Osteocyte (in vitro differentiated cells): ENCODE measurements around the gene GPX3. TPM values are rescaled to one million over a fixed set of nuclear protein-coding genes. Genes with fewer than 3 reads are reported as not detected.

ENCODE experiments used
- DNase-seq: peaks from one replicate; pipeline ENCODE4 v3.0.0; 2021; ENCODE audit warnings: mixed read lengths; ENCODE audit not compliant: unreplicated experiment; ENCODE audit errors: extremely low spot score
- H3K27ac Mint-ChIP-seq: one replicate; pipeline ENCODE4 v1.8.0; 2021; ENCODE audit warnings: mild to moderate bottlenecking, mixed read lengths; ENCODE audit not compliant: unreplicated experiment
- H3K27me3 Mint-ChIP-seq: one replicate; pipeline ENCODE4 v1.8.0; 2021; ENCODE audit warnings: mixed read lengths; ENCODE audit not compliant: unreplicated experiment
- H3K36me3 Mint-ChIP-seq: one replicate; pipeline ENCODE4 v1.8.0; 2021; ENCODE audit warnings: mixed read lengths; ENCODE audit not compliant: unreplicated experiment
- H3K4me1 Mint-ChIP-seq: one replicate; pipeline ENCODE4 v1.8.0; 2021; ENCODE audit warnings: mixed read lengths; ENCODE audit not compliant: unreplicated experiment
- H3K4me3 Mint-ChIP-seq: one replicate; pipeline ENCODE4 v1.8.0; 2021; ENCODE audit warnings: mild to moderate bottlenecking, moderate library complexity, mixed read lengths; ENCODE audit not compliant: unreplicated experiment
- H3K9me3 Mint-ChIP-seq: one replicate; pipeline ENCODE4 v1.8.0; 2021; ENCODE audit warnings: mixed read lengths; ENCODE audit not compliant: unreplicated experiment
- CTCF ChIP-seq: fragments of 200-600 bp; sonication (generic); IDR thresholded peaks from 2 replicates; pipeline ENCODE4 v1.5.0; 2021; ENCODE audit warnings: antibody characterized with exemption, mild to moderate bottlenecking, moderate library complexity
- total RNA-seq: library from RNA; stranded (reverse); gene quantifications from 2 replicates; pipeline ENCODE4 v1.2.1, GENCODE V29; 2021

Gene GPX3
- total RNA-seq, 1 donor from 2014 or later, result 1.1 TPM

GRCh38 chr5:151062405-151063141 lies 42.2 kb downstream of the GPX3 start:
- no peak overlapping the region for H3K4me3 Mint-ChIP-seq
- no peak overlapping the region for H3K27ac Mint-ChIP-seq
- TF ChIP-seq CTCF, result no peak
- H3K4me1 Mint-ChIP-seq, result peaks cover 26% of the 10 kb centered on the region
- H3K9me3 Mint-ChIP-seq, result no peaks in the 10 kb centered on the region
- peaks cover 25% of the 10 kb centered on the region for H3K36me3 Mint-ChIP-seq
- no peak for DNase-seq
- no peaks in the 10 kb centered on the region for H3K27me3 Mint-ChIP-seq

- no peak for TF ChIP-seq CTCF
- no peaks in the 10 kb centered on the region for H3K27me3 Mint-ChIP-seq
- peak overlapping the region; percentile 75 for H3K27ac Mint-ChIP-seq
- no peaks in the 10 kb centered on the region for H3K9me3 Mint-ChIP-seq
- H3K4me1 Mint-ChIP-seq, result peaks cover 33% of the 10 kb centered on the region
- DNase-seq, result no peak
- H3K4me3 Mint-ChIP-seq, result no peak overlapping the region
- H3K36me3 Mint-ChIP-seq, result peaks cover 25% of the 10 kb centered on the region
Measured at GRCh38 chr5:151063142-151063989, 43.0 kb downstream of the GPX3 start.

GRCh38 chr5:151064916-151065499 lies 44.6 kb downstream of the GPX3 start:
- DNase-seq, result no peak
- TF ChIP-seq CTCF, result no peak
- H3K9me3 Mint-ChIP-seq, result no peaks in the 10 kb centered on the region
- peaks cover 18% of the 10 kb centered on the region for H3K36me3 Mint-ChIP-seq
- no peaks in the 10 kb centered on the region for H3K27me3 Mint-ChIP-seq
- H3K4me3 Mint-ChIP-seq, result no peak overlapping the region
- H3K4me1 Mint-ChIP-seq, result peaks cover 39% of the 10 kb centered on the region
- no peak overlapping the region for H3K27ac Mint-ChIP-seq

GRCh38 chr5:151065609-151066008 lies 45.2 kb downstream of the GPX3 start:
- H3K4me3 Mint-ChIP-seq, result no peak overlapping the region
- no peak overlapping the region for H3K27ac Mint-ChIP-seq
- no peaks in the 10 kb centered on the region for H3K9me3 Mint-ChIP-seq
- no peak for TF ChIP-seq CTCF
- H3K4me1 Mint-ChIP-seq, result peaks cover 45% of the 10 kb centered on the region
- DNase-seq, result no peak
- H3K36me3 Mint-ChIP-seq, result peaks cover 15% of the 10 kb centered on the region
- H3K27me3 Mint-ChIP-seq, result no peaks in the 10 kb centered on the region

GRCh38 chr5:151066920-151067319 lies 46.5 kb downstream of the GPX3 start:
- H3K4me3 Mint-ChIP-seq, result no peak overlapping the region
- TF ChIP-seq CTCF, result no peak
- H3K36me3 Mint-ChIP-seq, result peaks cover 4% of the 10 kb centered on the region
- H3K27ac Mint-ChIP-seq, result no peak overlapping the region
- no peak for DNase-seq
- H3K27me3 Mint-ChIP-seq, result no peaks in the 10 kb centered on the region
- H3K9me3 Mint-ChIP-seq, result no peaks in the 10 kb centered on the region
- peaks cover 56% of the 10 kb centered on the region for H3K4me1 Mint-ChIP-seq
